Testis (tissue), 2 donors: ENCODE measurements around the gene TCF20.

Experiments
- CTCF ChIP-seq, 3 experiments: fragments of 450-650 bp in 2 of 3; fragments of 200-600 bp in 1 of 3; sonication (generic) in 1 of 3; IDR thresholded peaks; one replicate each; pipeline ENCODE4 v1.5.1; 2016 to 2019; ENCODE audit warnings: antibody characterized with exemption in 3 of 3, mild to moderate bottlenecking in 2 of 3, moderate library complexity in 1 of 3
- POLR2A ChIP-seq: fragments of 450-650 bp; IDR thresholded peaks from one replicate; pipeline ENCODE4 v1.6.1; 2017; ENCODE audit warnings: antibody characterized with exemption, mild to moderate bottlenecking, moderate library complexity

- TF ChIP-seq CTCF (IDR thresholded peaks at IDR 0.05) (no peak), POLR2A (no peak)
Observed at GRCh38 chr22:42284643-42285181, 14.3 kb upstream of the TCF20 start.
